Gastrocnemius medialis (tissue), 4 donors: ENCODE data around the gene TNS3.

ENCODE experiments used
- CTCF ChIP-seq, 5 experiments: fragments of 450-650 bp in 3 of 5; fragments of 200-600 bp in 2 of 5; sonication (generic) in 2 of 5; IDR thresholded peaks in 4 of 5; conservative IDR thresholded peaks in 1 of 5; 1 replicate in 4 of 5; 2 replicates in 1 of 5; pipeline ENCODE4 v1.5.1; 2016 to 2019; ENCODE audit warnings: antibody characterized with exemption in 5 of 5, mild to moderate bottlenecking in 3 of 5, moderate library complexity in 3 of 5
- POLR2A ChIP-seq, 2 donors: fragments of 450-650 bp; IDR thresholded peaks; one replicate each; pipeline ENCODE4 v1.6.1; 2017; ENCODE audit warnings: antibody characterized with exemption in 2 of 2, mild to moderate bottlenecking in 2 of 2, moderate library complexity in 2 of 2

- TF ChIP-seq CTCF (IDR thresholded peaks at IDR 0.05 in 4 of 5, conservative IDR thresholded peaks at IDR 0.05 in 1 of 5) (no peak), POLR2A (IDR thresholded peaks at IDR 0.05) (no peak)
These were observed 8.0 kb downstream of the TNS3 start for GRCh38 chr7:47573758-47574481.
